ENCODE results near the gene PANK1.

DNA sequence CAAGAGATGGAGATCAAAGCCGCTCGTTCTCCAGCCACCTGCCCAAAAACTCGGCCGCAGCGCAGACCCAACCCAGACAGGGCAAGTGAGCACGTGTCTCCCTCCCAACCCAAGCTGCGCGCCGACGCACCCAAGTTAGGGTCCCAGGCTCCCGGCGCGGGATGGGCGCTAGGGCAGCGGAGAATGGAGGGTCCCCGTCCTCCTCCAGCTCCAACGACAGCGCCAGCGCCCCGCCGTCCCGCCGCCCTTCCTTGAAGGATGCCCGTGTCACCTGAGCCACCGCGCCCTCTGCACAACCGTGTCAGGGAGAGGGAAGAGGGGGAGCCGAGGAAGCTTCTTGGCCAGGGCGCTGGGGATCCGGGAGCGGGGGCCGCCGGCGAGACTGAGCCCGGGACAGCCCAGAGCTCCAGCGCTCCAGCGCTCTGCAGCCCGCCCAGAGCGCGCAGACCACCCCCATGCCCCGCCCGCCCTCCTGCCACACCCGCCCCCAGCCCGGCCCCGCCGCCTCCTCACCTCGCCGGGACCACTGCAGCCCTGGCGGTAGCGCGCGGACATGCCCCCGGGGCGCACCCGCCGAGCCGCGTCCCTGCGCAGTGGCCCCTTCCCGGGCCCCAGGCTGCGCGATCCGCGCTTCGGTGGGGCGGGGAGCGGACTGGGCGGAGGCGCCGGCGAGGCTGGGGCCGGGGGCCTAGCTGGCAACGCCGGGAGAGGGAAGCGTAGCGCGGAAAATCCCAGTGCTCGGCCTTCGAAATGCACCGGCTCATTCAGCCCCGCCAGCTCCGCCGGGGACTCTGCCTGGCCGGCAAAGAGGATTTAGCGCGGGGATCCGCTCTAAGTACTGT is 109.7 kb downstream of the PANK1 start, which contains the start of gene SLC16A12:
- TF ChIP-seq CTCF (conservative IDR thresholded peaks at IDR 0.05; ENCODE audit: low read depth, low read length) (0 out of 2 replicates have a peak, but pooled peaks have one; percentile 1), MXI1 (IDR thresholded peaks at IDR 0.05; ENCODE audit: borderline replicate concordance, low read depth, low read length) (no peak)

Data from IMR-90 (cell line).